Mesenteric fat pad (tissue), 1 donor: ENCODE data around the gene PIM3. TPM values are rescaled to one million over a fixed set of nuclear protein-coding genes. Genes with fewer than 3 reads are reported as not detected.

Experiments used
- microRNA-seq: library from miRNA; unstranded; fragments of <30 nt; microRNA quantifications from one replicate; pipeline ENCODE4 v1.2.0, GENCODE V29; 2020; ENCODE audit warnings: borderline number of aligned reads
- total RNA-seq: library from RNA; stranded (reverse); fragmentation: NEBNext Ultra II Directional; extraction: Animal tissue kit (Norgen Biotek cat#: 25700); gene quantifications from one replicate; pipeline ENCODE4 v1.2.1, GENCODE V29; 2021
- donor health status: DM: yes; HTN: yes; CAD: no.

The PIM3 gene
- total RNA-seq, 1 donor from 2014 or later: 124 TPM

Small RNAs within 50 kb of the gene (microRNA-seq; reads per million reads assigned to microRNA genes)
- 2.2 reads per million for gene MIR6821

Other genes with a start within 250 kb of the PIM3 start
- 25.0 TPM for gene BRD1, start 132.9 kb upstream of the PIM3 start, total RNA-seq
- gene ZBED4, start 106.9 kb upstream of the PIM3 start, total RNA-seq: 10.4 TPM
- 12.5 TPM for gene ALG12, start 42.3 kb upstream of the PIM3 start, total RNA-seq
- 36.5 TPM for gene CRELD2, start 42.1 kb upstream of the PIM3 start, total RNA-seq
- not detected for gene IL17REL, start 52.0 kb downstream of the PIM3 start, total RNA-seq
- gene TTLL8, start 97.5 kb downstream of the PIM3 start, total RNA-seq: not detected
- gene MLC1, start 124.7 kb downstream of the PIM3 start, total RNA-seq: 0.26 TPM
- 0.87 TPM for gene MOV10L1, start 129.2 kb downstream of the PIM3 start, total RNA-seq
- 1.9 TPM for gene PANX2, start 210.0 kb downstream of the PIM3 start, total RNA-seq
- gene TRABD, start 225.1 kb downstream of the PIM3 start, total RNA-seq: 42.3 TPM
- gene SELENOO, start 240.2 kb downstream of the PIM3 start, total RNA-seq: 23.8 TPM